Activated CD4-positive, alpha-beta T cell treated with anti-CD3 and anti-CD28 coated beads, Interleukin-2, amount 10 ng/mL, durations not matched to agents 7 days and 5 days (primary cell): ENCODE results near the gene NEK10. TPM values are rescaled to one million over a fixed set of nuclear protein-coding genes. Genes with fewer than 3 reads are reported as not detected.
"Not testable (repeated sequence)": the region's sequence is repeated elsewhere in the genome, so short reads cannot be mapped to it uniquely, and the experiment has no call there.

Source experiments
- CTCF ChIA-PET: fragments of 350-600 bp; sonication (Branson Sonifier 250); formaldehyde crosslinking; loops from one replicate; lab custom pipeline; 2021; ENCODE audit warnings: antibody characterized with exemption; lab: Charles Lee
- POLR2A ChIA-PET: fragments of 350-600 bp; sonication (Branson Sonifier 250); formaldehyde crosslinking; loops from one replicate; lab custom pipeline; 2021; ENCODE audit warnings: antibody characterized with exemption; lab: Charles Lee
- DNase-seq: peaks from one replicate; pipeline ENCODE4 v3.0.0-alpha.2; 2020
- H3K27ac Mint-ChIP-seq: one replicate; pipeline ENCODE4 v1.8.0; 2021; ENCODE audit warnings: mild to moderate bottlenecking, moderate library complexity, mixed read lengths
- H3K27me3 Mint-ChIP-seq: one replicate; pipeline ENCODE4 v1.8.0; 2021; ENCODE audit warnings: mixed read lengths
- H3K36me3 Mint-ChIP-seq: one replicate; pipeline ENCODE4 v1.8.0; 2021; ENCODE audit warnings: low read depth, mixed read lengths
- H3K4me1 Mint-ChIP-seq: one replicate; pipeline ENCODE4 v1.8.0; 2021; ENCODE audit warnings: mixed read lengths
- H3K4me3 Mint-ChIP-seq: one replicate; pipeline ENCODE4 v1.8.0; 2021; ENCODE audit warnings: mild to moderate bottlenecking, moderate library complexity, mixed read lengths
- H3K9me3 Mint-ChIP-seq: one replicate; pipeline ENCODE4 v1.8.0; 2021; ENCODE audit warnings: mixed read lengths
- total RNA-seq, 2 experiments: library from RNA; stranded (reverse); gene quantifications; one replicate each; pipeline ENCODE4 v1.2.3, GENCODE V29; 2021

NEK10 gene
- total RNA-seq, 2 experiments from 2014 or later, result 0.56 to 0.79 TPM

DNA sequence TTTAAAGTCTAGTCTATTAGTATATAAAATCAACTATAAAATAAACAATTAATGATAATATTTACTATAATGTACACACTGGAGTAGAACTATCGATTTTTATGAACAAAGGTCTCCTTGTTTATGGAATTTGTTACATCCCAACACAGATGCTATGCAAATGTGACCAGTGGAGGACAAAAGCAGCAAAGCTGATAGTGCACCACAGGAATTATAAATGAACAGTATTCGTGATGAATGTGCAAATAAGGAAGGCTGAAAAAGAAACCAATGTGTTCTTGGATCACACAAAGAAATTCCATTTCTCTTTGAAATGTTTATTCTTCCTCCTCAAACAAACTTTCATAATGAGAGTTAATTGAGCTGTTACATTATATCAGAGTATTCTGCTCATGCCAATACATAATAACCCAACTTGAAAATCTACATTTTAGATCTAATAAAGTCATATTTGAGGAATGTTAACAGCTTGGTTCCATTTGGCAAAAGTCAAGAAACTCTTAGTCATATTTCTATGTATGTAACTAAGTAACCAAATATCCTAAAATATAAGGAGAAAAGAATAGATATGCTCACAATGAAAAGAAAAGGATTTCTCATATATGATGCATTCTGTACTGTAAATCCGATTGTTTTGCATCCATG lies 79.3 kb downstream of the NEK10 start:
- ChIA-PET POLR2A (no interaction called here), CTCF (no interaction called here)
- Mint-ChIP-seq H3K4me3 (no peak overlapping the region), H3K27ac (no peak overlapping the region), H3K27me3 (no peaks in the 10 kb centered on the region), H3K36me3 (no peaks in the 10 kb centered on the region), H3K9me3 (no peaks in the 10 kb centered on the region), H3K4me1 (no peaks in the 10 kb centered on the region)
- no peak for DNase-seq

DNA sequence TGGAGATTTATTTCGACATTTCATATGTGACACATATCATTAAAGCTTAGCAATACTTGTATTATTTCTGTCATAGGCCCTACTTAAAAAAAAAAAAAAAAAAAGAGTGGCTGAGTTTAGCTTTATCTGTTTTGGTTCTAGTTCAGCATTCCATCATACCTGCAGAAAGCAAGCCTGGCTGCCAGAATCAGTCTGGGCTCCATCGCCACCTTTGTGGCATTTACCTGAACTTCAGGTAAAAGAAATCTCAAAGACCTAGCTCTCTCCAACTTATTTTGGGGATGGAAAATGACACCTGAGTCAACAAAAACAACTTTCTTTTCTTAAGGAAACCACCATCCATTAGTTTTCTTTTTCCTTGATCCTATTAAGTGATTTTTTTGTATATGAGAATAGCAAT lies 82.1 kb downstream of the NEK10 start:
- no peak for DNase-seq
- no peaks in the 10 kb centered on the region for H3K36me3 Mint-ChIP-seq
- H3K4me1 Mint-ChIP-seq, result no peaks in the 10 kb centered on the region
- H3K27ac Mint-ChIP-seq, result no peak overlapping the region
- H3K4me3 Mint-ChIP-seq, result no peak overlapping the region
- ChIA-PET CTCF (no interaction called here), POLR2A (no interaction called here)
- H3K9me3 Mint-ChIP-seq, result no peaks in the 10 kb centered on the region
- H3K27me3 Mint-ChIP-seq, result no peaks in the 10 kb centered on the region

DNA sequence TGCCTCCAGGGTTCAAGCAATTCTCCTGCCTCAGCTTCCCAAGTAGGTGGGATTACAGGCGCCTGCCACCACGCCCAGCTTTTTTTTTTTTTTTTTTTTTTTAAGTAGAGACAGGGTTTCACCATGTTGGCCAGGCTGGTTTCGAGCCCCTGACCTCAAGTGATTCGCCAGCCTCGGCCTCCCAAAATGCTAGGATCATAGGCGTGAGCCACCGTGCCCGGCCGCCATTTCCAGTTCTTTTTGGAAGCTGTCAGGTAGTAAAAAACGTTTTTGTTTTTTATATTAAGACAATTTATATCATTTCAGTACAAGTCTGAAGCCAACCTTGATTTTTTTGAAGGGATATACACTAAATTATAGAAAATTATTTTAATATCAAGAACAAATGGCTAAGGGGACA lies 82.7 kb downstream of the NEK10 start:
- H3K4me1 Mint-ChIP-seq, H3K36me3 Mint-ChIP-seq, H3K27me3 Mint-ChIP-seq, H3K9me3 Mint-ChIP-seq, H3K27ac Mint-ChIP-seq, H3K4me3 Mint-ChIP-seq, POLR2A ChIA-PET, DNase-seq, CTCF ChIA-PET: not testable (repeated sequence)

- ChIA-PET CTCF (no interaction called here), POLR2A (no interaction called here)
- no peaks in the 10 kb centered on the region for H3K4me1 Mint-ChIP-seq
- H3K36me3 Mint-ChIP-seq, result no peaks in the 10 kb centered on the region
- H3K27ac Mint-ChIP-seq, result no peak overlapping the region
- H3K9me3 Mint-ChIP-seq, result no peaks in the 10 kb centered on the region
- DNase-seq, result no peak
- H3K4me3 Mint-ChIP-seq, result no peak overlapping the region
- H3K27me3 Mint-ChIP-seq, result no peaks in the 10 kb centered on the region
Observed at GRCh38 chr3:27285668-27286067, 83.5 kb downstream of the NEK10 start.

DNA sequence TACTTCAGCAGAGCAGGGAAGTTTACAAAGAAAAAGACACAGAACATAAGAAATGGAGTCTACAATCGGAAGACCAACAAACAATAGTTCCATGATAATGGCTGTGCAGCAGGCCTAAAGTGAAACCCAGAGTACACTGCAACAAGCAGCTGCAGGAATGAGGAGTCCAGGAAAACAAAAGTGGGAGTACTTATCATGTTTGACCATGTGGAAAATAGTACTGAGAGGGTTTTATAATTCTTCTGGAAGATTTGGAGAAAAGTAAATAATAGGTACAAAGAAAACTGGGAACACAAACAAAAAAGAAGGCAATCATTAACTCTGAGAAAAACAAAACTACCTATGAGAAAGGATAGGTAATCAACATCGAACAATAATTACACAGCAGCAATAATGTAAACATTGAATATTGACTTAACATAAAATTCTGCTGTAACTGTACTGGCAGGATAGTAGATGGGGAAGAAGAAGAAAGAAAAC lies 87.5 kb downstream of the NEK10 start:
- ChIA-PET CTCF (no interaction called here), POLR2A (no interaction called here)
- Mint-ChIP-seq H3K4me3 (no peak overlapping the region), H3K27me3 (no peaks in the 10 kb centered on the region), H3K36me3 (no peaks in the 10 kb centered on the region), H3K4me1 (no peaks in the 10 kb centered on the region), H3K27ac (no peak overlapping the region), H3K9me3 (no peaks in the 10 kb centered on the region)
- no peak for DNase-seq

DNA sequence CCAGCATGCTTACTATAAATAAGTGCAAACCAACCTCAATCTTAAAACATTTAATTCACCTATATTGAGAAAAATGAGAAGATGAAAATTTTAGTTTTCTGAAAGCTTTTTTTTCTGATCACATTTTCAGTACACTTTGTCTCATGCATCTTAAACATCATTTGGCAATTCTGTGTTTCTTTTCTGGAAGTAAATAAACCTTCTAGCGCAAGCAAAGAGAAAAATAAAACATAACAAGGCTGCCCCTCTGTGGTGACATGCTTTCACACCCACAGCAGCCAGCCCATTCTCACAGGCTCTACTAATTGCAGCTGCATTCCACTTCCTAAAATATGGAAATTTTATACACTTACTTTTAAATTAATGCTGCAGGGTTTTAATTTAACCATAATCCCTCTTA lies 90.1 kb downstream of the NEK10 start:
- POLR2A ChIA-PET, result no interaction called here
- H3K4me3 Mint-ChIP-seq, result no peak overlapping the region

GRCh38 chr3:27278383-27279055 lies 90.7 kb downstream of the NEK10 start:
- Mint-ChIP-seq H3K36me3 (no peaks in the 10 kb centered on the region), H3K27ac (no peak overlapping the region)

More for the DNA sequence above, 90.1 kb downstream of the NEK10 start:
- Mint-ChIP-seq H3K36me3 (no peaks in the 10 kb centered on the region), H3K4me1 (no peaks in the 10 kb centered on the region), H3K9me3 (no peaks in the 10 kb centered on the region), H3K27me3 (no peaks in the 10 kb centered on the region), H3K27ac (no peak overlapping the region)
- CTCF ChIA-PET, result no interaction called here
- DNase-seq, result no peak

GRCh38 chr3:27275441-27275990 lies 93.7 kb downstream of the NEK10 start:
- Mint-ChIP-seq H3K36me3 (no peaks in the 10 kb centered on the region), H3K27ac (no peak overlapping the region), H3K27me3 (no peaks in the 10 kb centered on the region), H3K9me3 (no peaks in the 10 kb centered on the region), H3K4me1 (no peaks in the 10 kb centered on the region), H3K4me3 (no peak overlapping the region)
- ChIA-PET CTCF (interaction anchor here (1.2 kb wide), 1 partner anchor 9 kb away, joined by 4 read pairs; no protein-coding TSS in a partner anchor), POLR2A (no interaction called here)
- no peak for DNase-seq

More at GRCh38 chr3:27278383-27279055, 90.7 kb downstream of the NEK10 start:
- ChIA-PET CTCF (no interaction called here), POLR2A (no interaction called here)
- Mint-ChIP-seq H3K4me1 (no peaks in the 10 kb centered on the region), H3K9me3 (no peaks in the 10 kb centered on the region), H3K4me3 (no peak overlapping the region), H3K27me3 (no peaks in the 10 kb centered on the region)
- no peak for DNase-seq

DNA sequence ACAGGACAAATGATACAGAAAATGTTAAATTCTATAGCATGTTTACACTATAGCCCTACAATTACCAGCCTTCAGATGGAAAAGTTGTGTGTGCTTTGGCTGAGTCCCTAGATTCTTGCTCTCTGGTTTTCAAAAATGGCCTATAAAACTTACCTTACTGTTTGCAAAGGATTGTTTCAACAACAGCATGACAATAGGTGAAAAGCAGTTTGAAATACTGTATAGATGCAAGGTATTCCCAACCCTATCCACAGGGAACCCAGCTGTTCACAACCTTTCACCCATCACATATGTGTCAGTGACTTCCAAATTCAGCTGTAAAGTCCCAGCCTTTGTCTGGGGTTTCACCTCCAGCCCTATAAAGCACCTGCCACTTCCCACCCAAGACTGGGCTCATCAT lies 97.3 kb downstream of the NEK10 start:
- ChIA-PET POLR2A (no interaction called here), CTCF (no interaction called here)
- Mint-ChIP-seq H3K4me3 (no peak overlapping the region), H3K27me3 (no peaks in the 10 kb centered on the region), H3K27ac (no peak overlapping the region), H3K9me3 (no peaks in the 10 kb centered on the region), H3K36me3 (no peaks in the 10 kb centered on the region), H3K4me1 (no peaks in the 10 kb centered on the region)
- DNase-seq, result no peak

GRCh38 chr3:27254896-27255295 lies 114.3 kb downstream of the NEK10 start:
- peaks cover 8% of the 10 kb centered on the region for H3K27me3 Mint-ChIP-seq
- peaks cover under 1% of the 10 kb centered on the region for H3K9me3 Mint-ChIP-seq
- no peak overlapping the region for H3K27ac Mint-ChIP-seq
- CTCF ChIA-PET, result no interaction called here
- no peaks in the 10 kb centered on the region for H3K36me3 Mint-ChIP-seq
- H3K4me1 Mint-ChIP-seq, result no peaks in the 10 kb centered on the region
- DNase-seq, result no peak
- POLR2A ChIA-PET, result no interaction called here
- no peak overlapping the region for H3K4me3 Mint-ChIP-seq

- ChIA-PET CTCF (interaction anchor here (1.0 kb wide), 1 partner anchor 120 kb away, joined by 3 read pairs; no protein-coding TSS in a partner anchor), POLR2A (no interaction called here)
Observed at GRCh38 chr3:27253831-27254230, 115.4 kb downstream of the NEK10 start.

DNA sequence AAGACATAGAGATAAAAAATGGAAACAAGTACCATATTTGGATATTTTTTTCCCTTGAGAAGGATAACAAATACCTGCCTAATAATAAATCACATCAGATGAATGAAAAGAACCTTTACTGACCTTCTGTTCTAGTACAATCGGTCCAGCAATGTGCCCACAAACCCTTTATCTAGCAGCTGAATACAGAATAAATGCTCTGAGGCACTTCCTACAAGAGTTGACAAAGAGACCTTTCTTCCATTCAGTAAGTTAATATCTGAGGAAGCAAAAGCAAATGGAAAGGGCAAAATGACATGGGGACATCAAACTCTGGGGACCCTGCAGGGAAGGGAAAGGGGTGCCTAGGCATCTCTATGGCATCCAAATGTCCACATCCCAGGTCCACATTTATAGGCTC lies 115.8 kb downstream of the NEK10 start:
- CTCF ChIA-PET, result interaction anchor here (1.0 kb wide), 1 partner anchor 119 kb away, joined by 3 read pairs; no protein-coding TSS in a partner anchor
- H3K4me3 Mint-ChIP-seq, result no peak overlapping the region
- no peaks in the 10 kb centered on the region for H3K36me3 Mint-ChIP-seq
- no peak overlapping the region for H3K27ac Mint-ChIP-seq
- POLR2A ChIA-PET, result no interaction called here
- H3K4me1 Mint-ChIP-seq, result no peaks in the 10 kb centered on the region
- H3K9me3 Mint-ChIP-seq, result no peaks in the 10 kb centered on the region
- peaks cover 8% of the 10 kb centered on the region for H3K27me3 Mint-ChIP-seq
- no peak for DNase-seq

More at GRCh38 chr3:27253831-27254230, 115.4 kb downstream of the NEK10 start:
- H3K9me3 Mint-ChIP-seq, result no peaks in the 10 kb centered on the region
- H3K27ac Mint-ChIP-seq, result no peak overlapping the region
- H3K36me3 Mint-ChIP-seq, result no peaks in the 10 kb centered on the region
- peak; percentile 28 for DNase-seq
- no peaks in the 10 kb centered on the region for H3K4me1 Mint-ChIP-seq
- no peak overlapping the region for H3K4me3 Mint-ChIP-seq
- peaks cover 8% of the 10 kb centered on the region for H3K27me3 Mint-ChIP-seq

GRCh38 chr3:27252646-27253045 lies 116.5 kb downstream of the NEK10 start:
- Mint-ChIP-seq H3K27ac (no peak overlapping the region), H3K27me3 (peaks cover 8% of the 10 kb centered on the region), H3K4me3 (no peak overlapping the region), H3K4me1 (no peaks in the 10 kb centered on the region), H3K36me3 (no peaks in the 10 kb centered on the region), H3K9me3 (no peaks in the 10 kb centered on the region)
- DNase-seq, result no peak
- ChIA-PET CTCF (interaction anchor here (0.7 kb wide), 1 partner anchor 27 kb away, joined by 5 read pairs; no protein-coding TSS in a partner anchor), POLR2A (no interaction called here)
